Breast epithelium (tissue), 4 donors: Measurements from ENCODE around the gene PLA2G12B. TPM values are rescaled to one million over a fixed set of nuclear protein-coding genes. Genes with fewer than 3 reads are reported as not detected.

Source experiments
- DNase-seq, 2 donors: peaks; one replicate each; pipeline ENCODE4 v3.0.0-alpha.2; 2019; ENCODE audit warnings: low spot score in 2 of 2
- H3K27ac ChIP-seq, 2 donors: fragments of 200-600 bp; sonication (generic) in 1 of 2; one replicate each; pipeline ENCODE4 v1.5.1; 2016 to 2019; ENCODE audit warnings: mild to moderate bottlenecking in 1 of 2
- H3K27me3 ChIP-seq, 2 donors: fragments of 200-600 bp; sonication (generic) in 1 of 2; one replicate each; pipeline versions ENCODE4 v1.5.1 to v1.6.0; 2017 to 2019; ENCODE audit warnings: control low read depth in 1 of 2, mild to moderate bottlenecking in 1 of 2
- H3K36me3 ChIP-seq: fragments of 200-600 bp; one replicate; pipeline ENCODE4 v1.5.1; 2019
- H3K4me1 ChIP-seq, 2 donors: fragments of 200-600 bp; sonication (generic); one replicate each; pipeline ENCODE4 v1.5.1; 2016 to 2019; ENCODE audit warnings: control low read depth in 1 of 2
- H3K4me3 ChIP-seq, 3 donors: fragments of 200-600 bp; sonication (generic); 1 replicate in 2 of 3; 2 replicates in 1 of 3; pipeline ENCODE4 v1.5.1; 2016 to 2019; ENCODE audit warnings: mild to moderate bottlenecking in 3 of 3, moderate library complexity in 2 of 3
- H3K9me3 ChIP-seq, 2 donors: fragments of 200-600 bp; sonication (generic) in 1 of 2; one replicate each; pipeline ENCODE4 v1.5.1; 2016 to 2019; ENCODE audit warnings: control low read depth in 1 of 2
- CTCF ChIP-seq, 3 donors: fragments of 450-650 bp; IDR thresholded peaks; one replicate each; pipeline ENCODE4 v1.5.1; 2016 to 2017; ENCODE audit warnings: antibody characterized with exemption in 3 of 3, mild to moderate bottlenecking in 3 of 3, moderate library complexity in 3 of 3
- POLR2A ChIP-seq: fragments of 450-650 bp; IDR thresholded peaks from one replicate; pipeline ENCODE4 v1.6.1; 2016; ENCODE audit warnings: antibody characterized with exemption, mild to moderate bottlenecking, moderate library complexity
- POLR2AphosphoS5 ChIP-seq, 3 donors: sonication (generic); formaldehyde crosslinking; IDR thresholded peaks; one replicate each; pipeline ENCODE4 v1.6.1; 2017; ENCODE audit warnings: antibody characterized with exemption in 3 of 3
- intact Hi-C: fragments of 100-400 bp; cut with DNase I; formaldehyde crosslinking; loops from one replicate; pipeline ENCODE4 v1.15.1; 2023; ENCODE audit warnings: low total_unique reads
- total RNA-seq, 3 donors: library from RNA; depleted of rRNA; stranded (reverse); fragments of >200 nt; gene quantifications; one replicate each; pipeline ENCODE4 v1.1.0, GENCODE V29; 2016

PLA2G12B gene
- total RNA-seq, 3 donors from 2014 or later, result not detected

GRCh38 chr10:72951760-72952159 lies 2.8 kb downstream of the PLA2G12B start:
- no peak overlapping the region for H3K27ac ChIP-seq
- TF ChIP-seq CTCF (IDR thresholded peaks at IDR 0.05) (no peak), POLR2A (no peak), POLR2AphosphoS5 (IDR thresholded peaks at IDR 0.05) (no peak)
- DNase-seq, result no peak
- H3K4me3 ChIP-seq, result no peak overlapping the region
- intact Hi-C loops, result no loop called here
- no peaks in the 10 kb centered on the region for H3K9me3 ChIP-seq
- H3K4me1 ChIP-seq, result no peaks in the 10 kb centered on the region
- H3K27me3 ChIP-seq, result no peaks in the 10 kb centered on the region
- H3K36me3 ChIP-seq, result no peaks in the 10 kb centered on the region

GRCh38 chr10:72948762-72949161 lies 5.8 kb downstream of the PLA2G12B start:
- H3K4me1 ChIP-seq, result no peaks in the 10 kb centered on the region
- H3K27ac ChIP-seq, result no peak overlapping the region
- H3K36me3 ChIP-seq, result no peaks in the 10 kb centered on the region
- no peak for DNase-seq
- H3K4me3 ChIP-seq, result no peak overlapping the region
- H3K27me3 ChIP-seq, result no peaks in the 10 kb centered on the region
- TF ChIP-seq POLR2AphosphoS5 (IDR thresholded peaks at IDR 0.05) (no peak), POLR2A (no peak), CTCF (IDR thresholded peaks at IDR 0.05) (no peak)
- intact Hi-C loops, result no loop called here
- H3K9me3 ChIP-seq, result no peaks in the 10 kb centered on the region

GRCh38 chr10:72946963-72947362 lies 7.6 kb downstream of the PLA2G12B start:
- TF ChIP-seq CTCF (IDR thresholded peaks at IDR 0.05) (no peak), POLR2AphosphoS5 (IDR thresholded peaks at IDR 0.05) (no peak), POLR2A (no peak)
- Histone ChIP-seq H3K36me3 (no peaks in the 10 kb centered on the region), H3K9me3 (no peaks in the 10 kb centered on the region), H3K4me3 (no peak overlapping the region), H3K27me3 (no peaks in the 10 kb centered on the region), H3K4me1 (no peaks in the 10 kb centered on the region), H3K27ac (no peak overlapping the region)
- intact Hi-C loops, result no loop called here
- no peak for DNase-seq

GRCh38 chr10:72943498-72944234 lies 10.9 kb downstream of the PLA2G12B start:
- DNase-seq, result no peak
- Histone ChIP-seq H3K4me1 (no peaks in the 10 kb centered on the region), H3K27ac (no peak overlapping the region), H3K4me3 (no peak overlapping the region), H3K27me3 (no peaks in the 10 kb centered on the region), H3K36me3 (no peaks in the 10 kb centered on the region), H3K9me3 (no peaks in the 10 kb centered on the region)
- intact Hi-C loops, result no loop called here
- no peak for TF ChIP-seq POLR2AphosphoS5 (IDR thresholded peaks at IDR 0.05)
- TF ChIP-seq POLR2A, result no peak
- TF ChIP-seq CTCF (IDR thresholded peaks at IDR 0.05), result no peak

GRCh38 chr10:72935361-72935760 lies 19.2 kb downstream of the PLA2G12B start:
- Histone ChIP-seq H3K9me3 (no peaks in the 10 kb centered on the region), H3K4me3 (no peak overlapping the region), H3K27ac (no peak overlapping the region), H3K27me3 (no peaks in the 10 kb centered on the region), H3K36me3 (no peaks in the 10 kb centered on the region), H3K4me1 (no peaks in the 10 kb centered on the region)
- DNase-seq, result no peak
- TF ChIP-seq POLR2AphosphoS5 (IDR thresholded peaks at IDR 0.05), result no peak
- TF ChIP-seq POLR2A, result no peak
- no peak for TF ChIP-seq CTCF (IDR thresholded peaks at IDR 0.05)
- intact Hi-C loops, result no loop called here
